ENCODE measurements around the gene TRMT61A. TPM values are rescaled to one million over a fixed set of nuclear protein-coding genes. Genes with fewer than 3 reads are reported as not detected.

The TRMT61A gene
- polyA plus RNA-seq, 1 donor from 2014 or later, result 8.2 TPM

DNA sequence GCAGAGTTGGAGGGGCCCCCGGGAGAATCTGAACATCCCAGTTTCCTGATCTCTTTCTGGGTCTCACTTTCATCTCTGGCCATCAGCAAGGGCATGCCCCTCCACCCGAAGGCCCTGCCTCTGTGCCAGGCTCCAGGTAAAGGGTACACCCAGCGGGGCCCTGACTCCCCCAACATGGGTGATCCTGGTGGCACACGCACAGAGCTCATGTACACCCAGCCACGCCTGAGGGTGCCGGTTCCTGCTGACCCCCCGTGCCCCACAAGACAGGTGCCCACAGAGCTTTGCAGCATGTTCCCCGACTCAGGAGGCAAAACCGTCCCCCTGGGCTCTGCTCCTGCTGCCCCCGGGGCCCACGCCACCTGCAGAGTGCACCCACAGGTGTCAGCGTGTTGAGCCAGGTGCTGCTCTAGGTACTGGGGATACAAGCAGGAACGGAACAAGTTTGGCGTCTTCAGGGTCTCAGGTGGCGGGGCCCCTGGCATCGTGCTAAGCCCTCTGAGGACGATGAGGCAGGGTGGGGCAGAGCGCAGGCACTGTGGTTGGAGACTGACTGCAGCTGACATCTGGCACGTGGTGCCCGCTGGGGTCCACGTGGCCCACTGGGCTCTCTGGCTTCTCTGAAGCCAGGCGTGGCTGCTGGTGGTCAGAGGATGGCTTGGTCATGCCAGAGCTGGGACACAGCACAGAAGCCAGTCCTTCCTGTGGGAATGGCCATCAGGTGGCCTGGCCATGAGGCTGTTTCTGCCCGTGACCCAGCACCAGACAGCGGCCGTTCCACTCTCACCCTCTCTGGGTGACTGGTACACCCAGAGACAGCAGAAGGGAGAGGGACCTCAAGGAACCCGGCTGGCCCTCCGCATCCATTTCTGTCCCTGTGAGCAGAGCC is 19.7 kb downstream of the TRMT61A start:
- no peaks in the 10 kb centered on the region for H4K20me1 ChIP-seq (ENCODE audit: insufficient read depth)
- no peaks in the 10 kb centered on the region for H3K27me3 ChIP-seq (ENCODE audit: insufficient read depth, low read depth, low read length)
- no peaks in the 10 kb centered on the region for H3K9me2 ChIP-seq (ENCODE audit: insufficient read depth, low read length)
- no peak overlapping the region for H2AFZ ChIP-seq (ENCODE audit: low read depth, low read length)
- no peaks in the 10 kb centered on the region for H3K36me3 ChIP-seq (ENCODE audit: insufficient read depth, low read length)
- H3K79me2 ChIP-seq (replicated peaks; ENCODE audit: insufficient read depth, low read length), result no peaks in the 10 kb centered on the region
- no peak overlapping the region for H3K4me2 ChIP-seq (ENCODE audit: low read length)
- no peak for TF ChIP-seq RAD21 (conservative IDR thresholded peaks at IDR 0.05)
- H3K9ac ChIP-seq (ENCODE audit: low read length), result no peak overlapping the region
- H3K4me3 ChIP-seq (ENCODE audit: low read length), result no peak overlapping the region
- no peaks in the 10 kb centered on the region for H3F3A ChIP-seq (ENCODE audit: insufficient read depth, low read length, poor library complexity, severe bottlenecking)
- no peak overlapping the region for H3K27ac ChIP-seq (ENCODE audit: low read length)
- no peaks in the 10 kb centered on the region for H3K9me3 ChIP-seq (ENCODE audit: low read length)

DNA sequence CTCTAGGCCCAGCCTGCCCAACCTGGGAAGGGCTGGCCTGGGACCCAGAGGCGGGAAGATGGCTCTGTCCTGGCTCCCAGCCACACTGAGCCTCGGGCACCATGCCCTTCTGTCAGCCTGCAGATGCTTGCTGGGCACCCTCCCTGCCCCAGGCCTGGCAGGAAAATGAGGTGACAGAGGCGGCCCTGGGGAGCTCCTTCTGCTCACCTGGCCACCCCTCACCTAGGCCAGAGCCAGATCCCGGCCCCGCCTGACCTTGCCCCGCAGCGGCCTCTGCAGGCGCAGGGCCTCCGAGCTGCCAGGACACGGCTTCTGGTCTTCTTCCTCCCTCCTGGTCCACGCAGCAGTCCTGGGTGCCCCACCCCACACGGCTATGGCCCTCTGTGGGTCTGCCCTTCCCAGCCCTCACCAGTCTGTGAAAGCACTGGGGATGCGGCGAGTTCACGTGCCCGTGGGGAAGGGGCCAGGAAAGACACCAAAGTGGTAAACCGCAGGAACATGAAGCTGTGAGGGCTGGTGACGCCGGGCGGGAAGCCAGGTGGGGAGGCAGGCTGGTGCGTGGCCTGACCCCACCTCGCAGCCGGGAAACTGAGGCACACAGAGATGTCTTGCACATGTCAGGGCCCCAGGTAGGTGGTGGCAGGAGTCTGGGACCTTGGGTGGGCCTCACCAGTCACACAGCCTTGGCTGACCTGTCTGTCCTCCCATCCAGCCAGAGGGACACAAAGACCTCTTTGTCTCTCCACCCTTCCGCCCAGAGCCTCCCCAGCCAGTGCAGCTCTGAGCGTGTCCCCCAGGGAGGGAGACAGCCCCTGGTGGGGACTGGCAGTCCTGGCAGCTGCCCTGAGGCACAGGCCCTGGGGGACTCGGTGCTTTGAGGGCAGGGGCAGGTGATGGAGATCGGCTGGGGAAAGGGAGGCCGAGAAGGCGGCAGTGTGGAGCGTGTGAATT is 20.6 kb downstream of the TRMT61A start:
- H3K4me3 ChIP-seq (ENCODE audit: low read length), result no peak overlapping the region
- no peak overlapping the region for H2AFZ ChIP-seq (ENCODE audit: low read depth, low read length)
- H3K9ac ChIP-seq (ENCODE audit: low read length), result no peak overlapping the region
- no peak overlapping the region for H3K4me2 ChIP-seq (ENCODE audit: low read length)
- no peaks in the 10 kb centered on the region for H3F3A ChIP-seq (ENCODE audit: insufficient read depth, low read length, poor library complexity, severe bottlenecking)
- no peaks in the 10 kb centered on the region for H3K27me3 ChIP-seq (ENCODE audit: insufficient read depth, low read depth, low read length)
- H3K36me3 ChIP-seq (ENCODE audit: insufficient read depth, low read length), result no peaks in the 10 kb centered on the region
- no peaks in the 10 kb centered on the region for H3K79me2 ChIP-seq (replicated peaks; ENCODE audit: insufficient read depth, low read length)
- TF ChIP-seq, protein P1, sequence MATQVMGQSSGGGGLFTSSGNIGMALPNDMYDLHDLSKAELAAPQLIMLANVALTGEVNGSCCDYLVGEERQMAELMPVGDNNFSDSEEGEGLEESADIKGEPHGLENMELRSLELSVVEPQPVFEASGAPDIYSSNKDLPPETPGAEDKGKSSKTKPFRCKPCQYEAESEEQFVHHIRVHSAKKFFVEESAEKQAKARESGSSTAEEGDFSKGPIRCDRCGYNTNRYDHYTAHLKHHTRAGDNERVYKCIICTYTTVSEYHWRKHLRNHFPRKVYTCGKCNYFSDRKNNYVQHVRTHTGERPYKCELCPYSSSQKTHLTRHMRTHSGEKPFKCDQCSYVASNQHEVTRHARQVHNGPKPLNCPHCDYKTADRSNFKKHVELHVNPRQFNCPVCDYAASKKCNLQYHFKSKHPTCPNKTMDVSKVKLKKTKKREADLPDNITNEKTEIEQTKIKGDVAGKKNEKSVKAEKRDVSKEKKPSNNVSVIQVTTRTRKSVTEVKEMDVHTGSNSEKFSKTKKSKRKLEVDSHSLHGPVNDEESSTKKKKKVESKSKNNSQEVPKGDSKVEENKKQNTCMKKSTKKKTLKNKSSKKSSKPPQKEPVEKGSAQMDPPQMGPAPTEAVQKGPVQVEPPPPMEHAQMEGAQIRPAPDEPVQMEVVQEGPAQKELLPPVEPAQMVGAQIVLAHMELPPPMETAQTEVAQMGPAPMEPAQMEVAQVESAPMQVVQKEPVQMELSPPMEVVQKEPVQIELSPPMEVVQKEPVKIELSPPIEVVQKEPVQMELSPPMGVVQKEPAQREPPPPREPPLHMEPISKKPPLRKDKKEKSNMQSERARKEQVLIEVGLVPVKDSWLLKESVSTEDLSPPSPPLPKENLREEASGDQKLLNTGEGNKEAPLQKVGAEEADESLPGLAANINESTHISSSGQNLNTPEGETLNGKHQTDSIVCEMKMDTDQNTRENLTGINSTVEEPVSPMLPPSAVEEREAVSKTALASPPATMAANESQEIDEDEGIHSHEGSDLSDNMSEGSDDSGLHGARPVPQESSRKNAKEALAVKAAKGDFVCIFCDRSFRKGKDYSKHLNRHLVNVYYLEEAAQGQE (IDR thresholded peaks at IDR 0.05; ENCODE audit: borderline replicate concordance), result no peak
- TF ChIP-seq EZH2 (IDR thresholded peaks at IDR 0.05; ENCODE audit: borderline replicate concordance, insufficient read depth, low read length, poor library complexity, severe bottlenecking) (no peak), RAD21 (conservative IDR thresholded peaks at IDR 0.05) (no peak), EP300 (conservative IDR thresholded peaks at IDR 0.05; ENCODE audit: poor library complexity, severe bottlenecking) (no peak), POLR2AphosphoS5 (IDR thresholded peaks at IDR 0.05) (no peak), MXI1 (conservative IDR thresholded peaks at IDR 0.05; ENCODE audit: poor library complexity, severe bottlenecking) (no peak), TAF1 (IDR thresholded peaks at IDR 0.05; ENCODE audit: low read depth) (no peak), SMC3 (conservative IDR thresholded peaks at IDR 0.05; ENCODE audit: poor library complexity) (no peak)
- TF ChIP-seq, protein P2, sequence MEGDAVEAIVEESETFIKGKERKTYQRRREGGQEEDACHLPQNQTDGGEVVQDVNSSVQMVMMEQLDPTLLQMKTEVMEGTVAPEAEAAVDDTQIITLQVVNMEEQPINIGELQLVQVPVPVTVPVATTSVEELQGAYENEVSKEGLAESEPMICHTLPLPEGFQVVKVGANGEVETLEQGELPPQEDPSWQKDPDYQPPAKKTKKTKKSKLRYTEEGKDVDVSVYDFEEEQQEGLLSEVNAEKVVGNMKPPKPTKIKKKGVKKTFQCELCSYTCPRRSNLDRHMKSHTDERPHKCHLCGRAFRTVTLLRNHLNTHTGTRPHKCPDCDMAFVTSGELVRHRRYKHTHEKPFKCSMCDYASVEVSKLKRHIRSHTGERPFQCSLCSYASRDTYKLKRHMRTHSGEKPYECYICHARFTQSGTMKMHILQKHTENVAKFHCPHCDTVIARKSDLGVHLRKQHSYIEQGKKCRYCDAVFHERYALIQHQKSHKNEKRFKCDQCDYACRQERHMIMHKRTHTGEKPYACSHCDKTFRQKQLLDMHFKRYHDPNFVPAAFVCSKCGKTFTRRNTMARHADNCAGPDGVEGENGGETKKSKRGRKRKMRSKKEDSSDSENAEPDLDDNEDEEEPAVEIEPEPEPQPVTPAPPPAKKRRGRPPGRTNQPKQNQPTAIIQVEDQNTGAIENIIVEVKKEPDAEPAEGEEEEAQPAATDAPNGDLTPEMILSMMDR (IDR thresholded peaks at IDR 0.05; ENCODE audit: poor library complexity, severe bottlenecking), result no peak
- H3K9me3 ChIP-seq (ENCODE audit: low read length), result no peaks in the 10 kb centered on the region
- H3K9me2 ChIP-seq (ENCODE audit: insufficient read depth, low read length), result no peaks in the 10 kb centered on the region
- no peak overlapping the region for H3K27ac ChIP-seq (ENCODE audit: low read length)
- no peaks in the 10 kb centered on the region for H4K20me1 ChIP-seq (ENCODE audit: insufficient read depth)

All from neural cell (in vitro differentiated cells).